Measurements from ENCODE around the gene CGB1. TPM values are rescaled to one million over a fixed set of nuclear protein-coding genes. Genes with fewer than 3 reads are reported as not detected.

CGB1 gene
- total and polyA plus RNA-seq, 2 of the 8 experiments (the other 6 are each of a cell fraction or from before 2014, with no cell fraction given): not detected

- Histone ChIP-seq H3K23ac (ENCODE audit: insufficient read length) (no peak overlapping the region), H2BK5ac (ENCODE audit: low read depth, low read length) (no peak overlapping the region), H2BK12ac (ENCODE audit: low read depth, low read length) (0 out of 2 replicates have a peak overlapping the region, but pooled peaks have one; percentile 50), H2BK120ac (replicated peaks; ENCODE audit: low read depth, low read length) (no peak overlapping the region), H3K4me2 (ENCODE audit: insufficient read depth in 1 of 2, low read depth in 2 of 2, low read length in 2 of 2) (peak overlapping the region; percentile 88 to 90), H4K20me1 (replicated peaks in 1 of 2; ENCODE audit: control insufficient read depth in 1 of 2, insufficient read depth in 2 of 2, low read length in 2 of 2) (peaks cover 0 to 2% of the 10 kb centered on the region in 2 experiments), H2AFZ (ENCODE audit: low read length) (no peak overlapping the region), H4K91ac (replicated peaks; ENCODE audit: insufficient read length, low read length) (peak overlapping the region; percentile 59), H2BK20ac (ENCODE audit: low read length) (no peak overlapping the region), H3K27ac (ENCODE audit: low read depth, low read length) (no peak overlapping the region), H3K27me3 (replicated peaks in 1 of 4; ENCODE audit: control insufficient read depth in 3 of 4, extremely low read depth in 1 of 4, insufficient read depth in 3 of 4, low read length in 3 of 4) (peaks cover 0 to 39% (median 33%) of the 10 kb centered on the region in 4 experiments; a peak in 6 of 7 replicates), H3K4me1 (replicated peaks in 1 of 4; ENCODE audit: control insufficient read depth in 3 of 4, insufficient read depth in 4 of 4, low read length in 3 of 4) (peaks cover 0 to 22% (median 17%) of the 10 kb centered on the region in 4 experiments; a peak in 6 of 7 replicates), H3K4ac (replicated peaks; ENCODE audit: insufficient read length, low read depth, low read length) (no peak overlapping the region), H3K9me3 (ENCODE audit: insufficient read depth in 2 of 2, low read depth in 1 of 2, low read length in 1 of 2) (no peaks in the 10 kb centered on the region), H2AK5ac (ENCODE audit: low read depth, low read length) (no peak overlapping the region), H3K23me2 (ENCODE audit: low read depth, low read length) (peaks cover 8% of the 10 kb centered on the region), H4K5ac (ENCODE audit: insufficient read length, low read depth, low read length) (no peak overlapping the region), H2BK15ac (ENCODE audit: low read length) (no peak overlapping the region), H3K18ac (ENCODE audit: extremely low read depth, low read length) (peak overlapping the region; percentile 32; the same call in 1 of the 2 replicates), H3K14ac (ENCODE audit: insufficient read length) (no peak overlapping the region), H4K8ac (ENCODE audit: extremely low read depth, insufficient read depth, low read length) (no peak overlapping the region; the same call in none of the 2 replicates), H3K4me3 (ENCODE audit: extremely low read depth in 1 of 4, insufficient read depth in 2 of 4, low read depth in 3 of 4, low read length in 4 of 4) (peak overlapping the region in 3 of 4 experiments; percentile 14 to 61 (median 28); a peak in 4 of 8 replicates), H3K9ac (replicated peaks in 1 of 4; ENCODE audit: extremely low read depth in 1 of 4, low read depth in 3 of 4, low read length in 3 of 4) (no peak overlapping the region), H3K36me3 (ENCODE audit: control insufficient read depth in 2 of 4, insufficient read depth in 4 of 4, low read length in 3 of 4) (no peaks in the 10 kb centered on the region), H3K79me2 (ENCODE audit: control insufficient read depth in 1 of 2, insufficient read depth in 2 of 2, low read length in 2 of 2) (no peaks in the 10 kb centered on the region), H3K56ac (replicated peaks; ENCODE audit: insufficient read length, low read depth, low read length) (no peak overlapping the region), H3K79me1 (ENCODE audit: low read depth, low read length) (no peaks in the 10 kb centered on the region)
- FAIRE-seq (no peak), DNase-seq (ENCODE audit: low read depth in 1 of 2, low spot score in 2 of 2) (no peak)
- no peak for TF ChIP-seq MAFK (IDR thresholded peaks at IDR 0.05; ENCODE audit: low read depth, low read length)
- TF ChIP-seq HDAC2 (IDR thresholded peaks at IDR 0.05; ENCODE audit: borderline replicate concordance in 1 of 2, low read depth in 2 of 2, low read length in 2 of 2): no peak
- no peak for TF ChIP-seq SP1 (IDR thresholded peaks at IDR 0.05; ENCODE audit: low read depth, low read length)
- no peak for TF ChIP-seq POU5F1 (IDR thresholded peaks at IDR 0.05; ENCODE audit: low read depth, low read length)
- no peak for TF ChIP-seq SP4 (IDR thresholded peaks at IDR 0.05; ENCODE audit: low read length)
- peak; percentile 61; the same call in 1 of the 2 replicates for TF ChIP-seq TEAD4 (IDR thresholded peaks at IDR 0.05; ENCODE audit: low read depth, low read length)
- TF ChIP-seq, protein P1, sequence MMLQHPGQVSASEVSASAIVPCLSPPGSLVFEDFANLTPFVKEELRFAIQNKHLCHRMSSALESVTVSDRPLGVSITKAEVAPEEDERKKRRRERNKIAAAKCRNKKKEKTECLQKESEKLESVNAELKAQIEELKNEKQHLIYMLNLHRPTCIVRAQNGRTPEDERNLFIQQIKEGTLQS (IDR thresholded peaks at IDR 0.05; ENCODE audit: insufficient read depth, low read depth, low read length): no peak
- no peak for TF ChIP-seq BACH1 (IDR thresholded peaks at IDR 0.05; ENCODE audit: low read length)
- no peak for TF ChIP-seq NRF1 (IDR thresholded peaks at IDR 0.05; ENCODE audit: low read depth, low read length)
- POLR2A ChIA-PET (ENCODE audit: partially characterized antibody): interaction anchor here (1.2 kb wide), 1 partner anchor 46 kb away, joined by 3 read pairs; no protein-coding TSS in a partner anchor
- CTCF ChIA-PET (ENCODE audit: partially characterized antibody): interaction anchor here (0.6 kb wide), 1 partner anchor 55 kb away, joined by 4 read pairs; no protein-coding TSS in a partner anchor
- 72% methylated on average over 10 of the region's 10 CpGs; no CpG with 5 or more reads in 1 of the 2 experiments for WGBS, 2 experiments (ENCODE audit: extremely low coverage in 1 of 2, insufficient coverage in 1 of 2, insufficient read length in 1 of 2, insufficient replicate concordance in 2 of 2, low coverage in 1 of 2, low lambda C conversion rate in 2 of 2, missing lambda C conversion rate in 1 of 2)
These were observed 27.4 kb upstream of the CGB1 start for GRCh38 chr19:49064029-49064629.

Measured in H1 (cell line).